Neural progenitor cell (in vitro differentiated cells): ENCODE measurements around the gene FHIP2A.

Source experiments
- CTCF ChIP-seq: fragments of 200-600 bp; sonication (generic); IDR thresholded peaks from 2 replicates; pipeline ENCODE4 v1.5.1; 2017; ENCODE audit warnings: antibody characterized with exemption, mild to moderate bottlenecking
- EZH2 ChIP-seq: fragments of 200-600 bp; sonication (generic); IDR thresholded peaks from 2 replicates; pipeline ENCODE4 v1.6.1; 2017; ENCODE audit warnings: antibody characterized with exemption, mild to moderate bottlenecking, moderate library complexity
- EZH2phosphoT487 ChIP-seq: fragments of 200-600 bp; sonication (generic); IDR thresholded peaks from 2 replicates; pipeline ENCODE4 v1.6.1; 2017; ENCODE audit warnings: antibody characterized with exemption

- TF ChIP-seq EZH2phosphoT487 (no peak), CTCF (no peak), EZH2 (no peak)
These were observed 44.2 kb upstream of the FHIP2A start for GRCh38 chr10:114777415-114777814.
